ENCODE data around the gene RNF223.

RNF223 gene

DNA sequence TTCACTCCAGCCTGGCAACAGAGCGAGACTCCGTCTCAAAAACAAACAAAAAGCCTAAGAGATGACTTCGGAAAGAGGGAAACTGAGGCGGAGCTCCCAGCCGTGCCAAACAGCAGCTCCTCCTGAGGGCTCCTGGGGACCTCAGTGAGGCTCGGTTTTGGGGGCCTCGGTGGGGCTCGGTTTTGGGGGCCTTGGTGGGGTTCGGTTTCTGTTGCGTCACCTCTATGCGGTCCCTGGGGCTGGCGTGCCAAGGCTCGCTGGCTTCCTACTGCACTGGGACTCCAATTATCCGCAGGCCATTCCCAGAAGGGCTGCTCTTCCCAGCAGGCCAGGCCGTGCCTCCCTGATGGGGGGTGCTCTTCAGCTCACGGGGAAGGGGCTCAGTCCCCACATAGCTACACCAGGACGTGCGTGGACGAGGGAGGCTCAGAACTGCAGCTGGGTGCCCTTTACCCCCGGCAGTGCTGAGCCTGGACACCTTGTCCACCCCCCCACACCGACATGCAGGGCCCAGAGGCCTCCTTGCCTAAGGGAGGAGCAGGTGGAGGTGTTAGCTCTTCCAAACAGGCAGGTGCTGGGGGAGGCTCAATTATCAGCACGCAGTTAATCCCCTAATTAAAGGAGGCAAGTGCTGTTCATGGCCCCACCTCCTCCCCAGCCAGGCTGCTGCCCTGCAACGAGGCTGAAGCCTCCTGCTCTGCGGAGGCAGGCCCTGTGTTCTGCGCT lies 46.9 kb upstream of the RNF223 start:
- no peak overlapping the region for H3K23ac ChIP-seq (ENCODE audit: low read length)
- H2AK5ac ChIP-seq (ENCODE audit: low read length), result no peak overlapping the region
- H3K9ac ChIP-seq (ENCODE audit: low read length), result no peak overlapping the region
- no peak overlapping the region for H2BK5ac ChIP-seq (ENCODE audit: low read depth, low read length, poor library complexity)
- no peaks in the 10 kb centered on the region for H3K36me3 ChIP-seq (ENCODE audit: control insufficient read depth in 1 of 2, insufficient read depth in 2 of 2, low read length in 2 of 2)
- peaks cover 17% of the 10 kb centered on the region for H3K9me3 ChIP-seq (ENCODE audit: insufficient read depth, low read depth, low read length)
- no peak overlapping the region for H3K4ac ChIP-seq (ENCODE audit: low read depth, low read length)
- no peak overlapping the region for H3K27ac ChIP-seq (ENCODE audit: low read depth, low read length)
- H3K79me2 ChIP-seq (ENCODE audit: control insufficient read depth, insufficient read depth, low read length, poor library complexity), result no peaks in the 10 kb centered on the region
- H3K18ac ChIP-seq (ENCODE audit: low read length), result no peak overlapping the region
- no peak overlapping the region for H4K91ac ChIP-seq (ENCODE audit: low read depth, low read length)
- H3K4me3 ChIP-seq (ENCODE audit: low read depth, low read length), result peak overlapping the region; percentile 54
- no peak for DNase-seq
- H3K79me1 ChIP-seq (ENCODE audit: low read length), result peaks cover 2% of the 10 kb centered on the region
- H4K8ac ChIP-seq (ENCODE audit: low read depth, low read length), result no peak overlapping the region
- H3K14ac ChIP-seq (ENCODE audit: low read length), result no peak overlapping the region
- H2AFZ ChIP-seq (ENCODE audit: insufficient read depth, low read length, poor library complexity), result no peak overlapping the region
- H3K4me2 ChIP-seq (ENCODE audit: low read length), result no peak overlapping the region
- no CpG with 5 or more reads among the region's 25 CpGs for WGBS (ENCODE audit: extremely low coverage, insufficient coverage, insufficient read length)
- no peak overlapping the region for H2BK12ac ChIP-seq (ENCODE audit: low read length)
- H2BK120ac ChIP-seq (ENCODE audit: insufficient read depth, low read length, poor library complexity), result no peak overlapping the region
- H3K27me3 ChIP-seq (ENCODE audit: insufficient read depth, low read length), result no peaks in the 10 kb centered on the region
- H4K12ac ChIP-seq (ENCODE audit: low read depth, low read length), result no peak overlapping the region
- peaks cover 7 to 14% of the 10 kb centered on the region in 2 experiments for H3K4me1 ChIP-seq (ENCODE audit: control insufficient read depth in 1 of 2, insufficient read depth in 2 of 2, low read length in 2 of 2)

DNA sequence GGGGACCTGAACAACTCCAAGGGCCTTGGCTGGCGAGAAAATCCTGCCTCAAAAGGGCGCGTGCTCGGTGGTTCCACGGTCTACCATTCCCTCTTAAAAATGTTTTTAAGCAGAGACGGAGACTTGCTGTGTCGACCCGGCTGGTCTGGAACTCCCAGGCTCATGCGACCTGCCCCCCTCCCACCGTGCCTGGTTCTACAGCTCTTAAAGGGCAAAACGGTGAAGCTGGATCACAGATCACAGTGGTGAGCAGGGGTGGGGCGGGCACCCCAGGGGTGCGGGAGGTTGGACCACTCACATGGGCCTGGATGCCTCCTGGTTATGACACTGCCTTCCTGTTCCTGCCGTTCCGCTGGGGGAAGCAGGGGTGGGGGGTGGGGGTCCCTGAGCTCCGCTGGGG lies 46.0 kb upstream of the RNF223 start:
- H3K79me1 ChIP-seq (ENCODE audit: low read length), result peaks cover 4% of the 10 kb centered on the region

DNA sequence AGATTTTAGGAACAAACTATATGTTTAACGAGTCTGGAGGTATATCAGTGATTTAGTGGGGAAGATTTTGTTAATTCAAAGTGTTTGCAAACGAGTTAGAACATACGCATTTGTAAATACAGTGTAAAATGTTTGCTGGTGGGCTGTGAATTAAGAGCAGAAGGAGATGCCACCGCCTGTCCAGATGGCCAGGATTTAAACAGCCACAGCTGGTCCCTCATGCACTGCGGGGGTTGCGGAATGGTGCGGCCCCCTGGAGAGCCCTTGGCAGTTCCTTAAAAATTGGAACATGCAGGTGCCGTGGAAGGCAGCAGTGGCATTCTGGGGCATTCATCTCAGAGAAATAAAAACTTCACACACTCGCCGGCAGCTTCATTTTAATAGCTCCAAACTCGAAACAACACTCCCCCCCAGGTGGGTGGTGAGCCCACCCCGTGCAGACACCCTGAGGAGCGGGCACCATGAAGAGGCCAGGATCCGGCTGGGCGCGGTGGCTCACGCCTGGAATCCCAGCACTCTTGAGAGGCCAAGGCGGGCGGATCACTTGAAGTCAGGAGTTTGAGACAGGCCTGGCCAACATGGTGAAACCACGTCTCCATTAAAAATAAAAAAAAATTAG lies 45.3 kb upstream of the RNF223 start:
- Histone ChIP-seq H3K18ac (ENCODE audit: low read length) (no peak overlapping the region), H2AK5ac (ENCODE audit: low read length) (no peak overlapping the region), H3K14ac (ENCODE audit: low read length) (no peak overlapping the region), H3K79me1 (ENCODE audit: low read length) (peaks cover 4% of the 10 kb centered on the region), H3K4me3 (ENCODE audit: low read depth, low read length) (no peak overlapping the region), H3K79me2 (ENCODE audit: control insufficient read depth, insufficient read depth, low read length, poor library complexity) (no peaks in the 10 kb centered on the region), H3K27ac (ENCODE audit: low read depth, low read length) (no peak overlapping the region), H3K4ac (ENCODE audit: low read depth, low read length) (no peak overlapping the region), H4K91ac (ENCODE audit: low read depth, low read length) (no peak overlapping the region), H3K23ac (ENCODE audit: low read length) (no peak overlapping the region), H3K9me3 (ENCODE audit: insufficient read depth, low read depth, low read length) (peaks cover 18% of the 10 kb centered on the region), H2BK5ac (ENCODE audit: low read depth, low read length, poor library complexity) (no peak overlapping the region), H3K4me1 (ENCODE audit: control insufficient read depth in 1 of 2, insufficient read depth in 2 of 2, low read length in 2 of 2) (peaks cover 7 to 16% of the 10 kb centered on the region in 2 experiments), H3K36me3 (ENCODE audit: control insufficient read depth in 1 of 2, insufficient read depth in 2 of 2, low read length in 2 of 2) (no peaks in the 10 kb centered on the region), H3K27me3 (ENCODE audit: insufficient read depth, low read length) (no peaks in the 10 kb centered on the region), H3K9ac (ENCODE audit: low read length) (no peak overlapping the region), H4K12ac (ENCODE audit: low read depth, low read length) (no peak overlapping the region), H2AFZ (ENCODE audit: insufficient read depth, low read length, poor library complexity) (no peak overlapping the region), H3K4me2 (ENCODE audit: low read length) (no peak overlapping the region), H4K8ac (ENCODE audit: low read depth, low read length) (no peak overlapping the region), H2BK12ac (ENCODE audit: low read length) (no peak overlapping the region), H2BK120ac (ENCODE audit: insufficient read depth, low read length, poor library complexity) (no peak overlapping the region)
- no peak for DNase-seq
- no CpG with 5 or more reads among the region's 20 CpGs for WGBS (ENCODE audit: extremely low coverage, insufficient coverage, insufficient read length)

More for the DNA sequence above, 46.0 kb upstream of the RNF223 start:
- no peak overlapping the region for H3K23ac ChIP-seq (ENCODE audit: low read length)
- no peak overlapping the region for H3K4ac ChIP-seq (ENCODE audit: low read depth, low read length)
- H3K79me2 ChIP-seq (ENCODE audit: control insufficient read depth, insufficient read depth, low read length, poor library complexity), result no peaks in the 10 kb centered on the region
- H2BK5ac ChIP-seq (ENCODE audit: low read depth, low read length, poor library complexity), result no peak overlapping the region
- H2BK120ac ChIP-seq (ENCODE audit: insufficient read depth, low read length, poor library complexity), result no peak overlapping the region
- no peak for DNase-seq
- no peak overlapping the region for H2AK5ac ChIP-seq (ENCODE audit: low read length)
- no peak overlapping the region for H2BK12ac ChIP-seq (ENCODE audit: low read length)
- H4K91ac ChIP-seq (ENCODE audit: low read depth, low read length), result no peak overlapping the region
- H2AFZ ChIP-seq (ENCODE audit: insufficient read depth, low read length, poor library complexity), result no peak overlapping the region
- peaks cover 7 to 15% of the 10 kb centered on the region in 2 experiments for H3K4me1 ChIP-seq (ENCODE audit: control insufficient read depth in 1 of 2, insufficient read depth in 2 of 2, low read length in 2 of 2)
- no peak overlapping the region for H3K4me2 ChIP-seq (ENCODE audit: low read length)
- no peaks in the 10 kb centered on the region for H3K27me3 ChIP-seq (ENCODE audit: insufficient read depth, low read length)
- no peak overlapping the region for H3K14ac ChIP-seq (ENCODE audit: low read length)
- H4K12ac ChIP-seq (ENCODE audit: low read depth, low read length), result no peak overlapping the region
- no peaks in the 10 kb centered on the region for H3K36me3 ChIP-seq (ENCODE audit: control insufficient read depth in 1 of 2, insufficient read depth in 2 of 2, low read length in 2 of 2)
- H3K27ac ChIP-seq (ENCODE audit: low read depth, low read length), result no peak overlapping the region
- no peak overlapping the region for H3K18ac ChIP-seq (ENCODE audit: low read length)
- no peak overlapping the region for H3K4me3 ChIP-seq (ENCODE audit: low read depth, low read length)
- no CpG with 5 or more reads among the region's 16 CpGs for WGBS (ENCODE audit: extremely low coverage, insufficient coverage, insufficient read length)
- peaks cover 18% of the 10 kb centered on the region for H3K9me3 ChIP-seq (ENCODE audit: insufficient read depth, low read depth, low read length)
- H3K9ac ChIP-seq (ENCODE audit: low read length), result no peak overlapping the region
- H4K8ac ChIP-seq (ENCODE audit: low read depth, low read length), result no peak overlapping the region

DNA sequence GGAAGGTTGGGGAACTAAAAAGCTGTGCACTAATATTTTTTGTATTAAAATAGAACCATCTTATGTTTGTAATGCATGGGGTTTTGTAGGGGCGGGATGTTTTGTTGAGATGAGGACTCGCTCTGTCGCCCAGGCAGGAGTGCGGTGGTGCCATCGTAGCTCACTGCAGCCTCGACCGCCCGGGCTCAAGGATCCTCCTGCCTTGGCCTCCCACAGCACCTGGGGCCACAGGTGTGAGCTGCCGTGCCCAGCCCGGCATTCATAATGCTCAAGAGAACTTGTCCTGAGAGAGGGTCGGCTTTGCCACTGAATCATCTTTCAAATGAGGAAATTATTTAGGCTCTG lies 44.7 kb upstream of the RNF223 start:
- Histone ChIP-seq H3K79me2 (ENCODE audit: control insufficient read depth, insufficient read depth, low read length, poor library complexity) (no peaks in the 10 kb centered on the region), H3K79me1 (ENCODE audit: low read length) (peaks cover 4% of the 10 kb centered on the region), H2AK5ac (ENCODE audit: low read length) (no peak overlapping the region), H4K8ac (ENCODE audit: low read depth, low read length) (no peak overlapping the region), H3K36me3 (ENCODE audit: control insufficient read depth in 1 of 2, insufficient read depth in 2 of 2, low read length in 2 of 2) (no peaks in the 10 kb centered on the region), H3K27me3 (ENCODE audit: insufficient read depth, low read length) (no peaks in the 10 kb centered on the region), H3K27ac (ENCODE audit: low read depth, low read length) (no peak overlapping the region), H3K4me1 (ENCODE audit: control insufficient read depth in 1 of 2, insufficient read depth in 2 of 2, low read length in 2 of 2) (peaks cover 7 to 16% of the 10 kb centered on the region in 2 experiments), H4K12ac (ENCODE audit: low read depth, low read length) (no peak overlapping the region), H3K4me3 (ENCODE audit: low read depth, low read length) (no peak overlapping the region), H2BK12ac (ENCODE audit: low read length) (no peak overlapping the region), H2BK5ac (ENCODE audit: low read depth, low read length, poor library complexity) (no peak overlapping the region), H3K4me2 (ENCODE audit: low read length) (no peak overlapping the region), H3K18ac (ENCODE audit: low read length) (no peak overlapping the region), H4K91ac (ENCODE audit: low read depth, low read length) (no peak overlapping the region), H2AFZ (ENCODE audit: insufficient read depth, low read length, poor library complexity) (no peak overlapping the region), H3K4ac (ENCODE audit: low read depth, low read length) (no peak overlapping the region), H3K9me3 (ENCODE audit: insufficient read depth, low read depth, low read length) (peaks cover 15% of the 10 kb centered on the region), H3K23ac (ENCODE audit: low read length) (no peak overlapping the region), H3K9ac (ENCODE audit: low read length) (no peak overlapping the region), H3K14ac (ENCODE audit: low read length) (no peak overlapping the region), H2BK120ac (ENCODE audit: insufficient read depth, low read length, poor library complexity) (no peak overlapping the region)
- WGBS (ENCODE audit: extremely low coverage, insufficient coverage, insufficient read length), result no CpG with 5 or more reads among the region's 11 CpGs
- DNase-seq, result no peak
